K562 (cell line): ENCODE data around the gene NOL12. TPM values are rescaled to one million over a fixed set of nuclear protein-coding genes. Genes with fewer than 3 reads are reported as not detected.

Experiments
- ATAC-seq: fragments of 200-7000 bp; cut with Tn5 transposase; 3 replicates; pipeline ENCODE4 v1.9.1; 2020; ENCODE audit warnings: moderate library complexity
- BruUV-seq: library from RNA; stranded (reverse); fragments of 400-500 nt; replicated peaks from 2 replicates; lab custom pipeline; 2021; lab: Mats Ljungman, UMichigan
- CTCF ChIA-PET: fragments of 300-600 bp; formaldehyde crosslinking; extraction: SDS; loops from one replicate; lab custom pipeline; 2021; ENCODE audit warnings: low intra/inter-chr PET ratio; lab: Yijun Ruan, JAX
- POLR2A ChIA-PET: fragments of 300-600, 350-650 bp; sonication (Branson Sonifier 250); formaldehyde crosslinking; extraction: SDS; loops from one replicate; lab custom pipeline; 2021; ENCODE audit warnings: antibody characterized with exemption, inconsistent platforms; lab: Yijun Ruan, JAX
- DNase-seq, 4 experiments: peaks; one replicate each; pipeline versions ENCODE4 v3.0.0 to v3.0.0-alpha.2; 2011 to 2018; ENCODE audit warnings: low spot score in 3 of 4, mixed read lengths in 3 of 4; ENCODE audit errors: extremely low read depth in 1 of 4
- FAIRE-seq: peaks from 2 replicates; lab custom pipeline; 2011; peaks lifted over from hg19 to GRCh38; lab: Jason Lieb, UNC
- H2AFZ ChIP-seq: 2 replicates; pipeline ENCODE4 v1.6.0; 2011; ENCODE audit warnings: low read depth, low read length, control low read depth, inconsistent platforms
- H3K27ac ChIP-seq: fragments of 200-600 bp; 3 replicates; pipeline ENCODE4 v1.8.0; 2011; ENCODE audit warnings: low read depth, mild to moderate bottlenecking, control low read depth, inconsistent platforms, low read length, moderate library complexity, mixed read lengths; ENCODE audit errors: extremely low read depth
- H3K27me3 ChIP-seq, 2 experiments: fragments of 300-600 bp in 1 of 2; 2 replicates in 1 of 2; 3 replicates in 1 of 2; pipeline versions ENCODE4 v1.6.0 to v1.8.0; 2011; ENCODE audit warnings: inconsistent platforms in 2 of 2, low read length in 2 of 2, mild to moderate bottlenecking in 1 of 2, mixed read lengths in 1 of 2, moderate library complexity in 1 of 2; ENCODE audit not compliant: control insufficient read depth in 2 of 2, insufficient read depth in 2 of 2
- H3K36me3 ChIP-seq: fragments of 300-600 bp; 3 replicates; pipeline ENCODE4 v1.8.0; 2011; ENCODE audit warnings: mild to moderate bottlenecking, low read length, inconsistent platforms; ENCODE audit not compliant: control insufficient read depth, insufficient read depth
- H3K4me1 ChIP-seq, 2 experiments: fragments of 200-600 bp in 1 of 2; replicated peaks in 1 of 2; 2 replicates in 1 of 2; 3 replicates in 1 of 2; pipeline versions ENCODE4 v1.5.1 to v1.8.0; 2011; ENCODE audit warnings: inconsistent platforms in 2 of 2, low read length in 2 of 2, mild to moderate bottlenecking in 1 of 2, mixed read lengths in 1 of 2, moderate library complexity in 1 of 2; ENCODE audit not compliant: control insufficient read depth in 2 of 2, insufficient read depth in 2 of 2
- H3K4me2 ChIP-seq: 2 replicates; pipeline ENCODE4 v1.6.1; 2011; ENCODE audit warnings: low read length, control low read depth, inconsistent platforms, mixed read lengths; ENCODE audit not compliant: insufficient read depth
- H3K4me3 ChIP-seq: fragments of 200-600 bp; sonication (generic), shearing (Covaris generic); 2 replicates; pipeline ENCODE4 v1.5.1; 2016; ENCODE audit warnings: control low read depth, inconsistent platforms
- H3K79me2 ChIP-seq: fragments of 200-600 bp; 3 replicates; pipeline ENCODE4 v1.8.0; 2011; ENCODE audit warnings: low read length, inconsistent platforms; ENCODE audit not compliant: control insufficient read depth, insufficient read depth
- H3K9ac ChIP-seq, 2 experiments: 2 replicates each; pipeline versions ENCODE4 v1.6.0 to v1.6.1; 2011; ENCODE audit warnings: low read depth in 2 of 2, low read length in 2 of 2, control low read depth in 1 of 2, inconsistent platforms in 1 of 2, mild to moderate bottlenecking in 1 of 2, mixed read lengths in 1 of 2; ENCODE audit not compliant: insufficient read depth in 1 of 2
- H3K9me1 ChIP-seq: one replicate; pipeline ENCODE4 v1.6.0; 2011; ENCODE audit warnings: inconsistent platforms, mild to moderate bottlenecking, low read length, moderate library complexity; ENCODE audit not compliant: control insufficient read depth, insufficient read depth
- H3K9me3 ChIP-seq: replicated peaks from 2 replicates; pipeline ENCODE4 v1.5.1; 2011; ENCODE audit warnings: low read depth, low read length, inconsistent platforms; ENCODE audit not compliant: control insufficient read depth, insufficient read depth
- H4K20me1 ChIP-seq: replicated peaks from 2 replicates; pipeline ENCODE4 v1.6.1; 2011; ENCODE audit warnings: low read length, inconsistent platforms, mixed read lengths; ENCODE audit not compliant: control insufficient read depth, insufficient read depth
- ATF3 ChIP-seq, 2 experiments: fragments of 450-650 bp in 1 of 2; sonication (generic) in 1 of 2; formaldehyde crosslinking in 1 of 2; IDR thresholded peaks in 1 of 2; conservative IDR thresholded peaks in 1 of 2; 2 replicates each; pipeline versions ENCODE4 v1.6.1 to v1.8.1; 2016 to 2023; ENCODE audit warnings: mild to moderate bottlenecking in 2 of 2, moderate library complexity in 2 of 2, inconsistent platforms in 1 of 2, missing genetic modification reagents in 1 of 2
- CBX3 ChIP-seq, 2 experiments: IDR thresholded peaks; 1 replicate in 1 of 2; 2 replicates in 1 of 2; pipeline ENCODE4 v1.6.1; 2012; ENCODE audit warnings: inconsistent platforms in 2 of 2, low read length in 2 of 2, borderline replicate concordance in 1 of 2, control low read depth in 1 of 2
- ESRRA ChIP-seq: fragments of 450-650 bp; IDR thresholded peaks from 2 replicates; pipeline ENCODE4 v1.6.1; 2014; ENCODE audit warnings: low read depth, mild to moderate bottlenecking, moderate library complexity, borderline replicate concordance
- FOS ChIP-seq: IDR thresholded peaks from 3 replicates; pipeline ENCODE4 v1.6.1; 2011; ENCODE audit not compliant: insufficient read length; ENCODE audit errors: extremely low read depth
- OTX1 ChIP-seq: fragments of 450-650 bp; formaldehyde crosslinking; IDR thresholded peaks from 2 replicates; pipeline ENCODE4 v1.4.0; 2022; ENCODE audit warnings: mild to moderate bottlenecking
- PHB2 ChIP-seq: fragments of 450-650 bp; IDR thresholded peaks from 2 replicates; pipeline ENCODE4 v1.6.1; 2017; ENCODE audit warnings: low read depth
- TOE1 ChIP-seq, 2 experiments: fragments of 450-650 bp in 1 of 2; sonication (generic) in 1 of 2; formaldehyde crosslinking in 1 of 2; IDR thresholded peaks; 2 replicates each; pipeline versions ENCODE4 v1.7.1 to v1.8.0; 2016 to 2022; ENCODE audit warnings: borderline replicate concordance in 2 of 2, mild to moderate bottlenecking in 2 of 2, antibody characterized with exemption in 1 of 2, inconsistent platforms in 1 of 2, low read depth in 1 of 2, missing genetic modification reagents in 1 of 2, moderate library complexity in 1 of 2
- ZNF280A ChIP-seq: fragments of 450-650 bp; IDR thresholded peaks from 2 replicates; pipeline ENCODE4 v1.6.1; 2018; ENCODE audit warnings: mild to moderate bottlenecking, low read depth; ENCODE audit not compliant: partially characterized antibody
- ZNF512 ChIP-seq: IDR thresholded peaks from 2 replicates; pipeline ENCODE4 v1.6.1; 2016; ENCODE audit warnings: missing genetic modification characterization, missing compliant biosample characterization
- WGBS: fragments of 100-300 bp; shearing (Covaris generic); methylation state at CpG from one replicate; pipeline ENCODE4 v1.1.6; 2016; ENCODE audit warnings: low coverage, mixed read lengths; ENCODE audit not compliant: insufficient coverage; ENCODE audit errors: missing lambda C conversion rate; 5-methylcytosine and 5-hydroxymethylcytosine counted together
- in situ Hi-C: fragments of 300-500 bp; cut with MboI; formaldehyde crosslinking; loops from 4 replicates; pipeline ENCODE4 v1.15.0; 2018; ENCODE audit warnings: inconsistent platforms, mixed read lengths
- intact Hi-C: fragments of 100-400 bp; cut with micrococcal nuclease; formaldehyde crosslinking; loops from 2 replicates; pipeline ENCODE4 v1.14.2; 2022
- polyA plus RNA-seq, 8 experiments: library from polyadenylated mRNA; depleted of rRNA in 4 of 8; stranded (reverse) in 5 of 8; unstranded in 3 of 8; fragments of >200 nt; fragmentation: Nextera tagmentation in 2 of 8; fragmentation: Illumina TruSeq in 1 of 8; extraction: Ambion mirVana in 2 of 8; extraction: Trizol in 1 of 8; gene quantifications; 2 replicates each; pipeline versions ENCODE4 v1.2.1 to v1.2.3, GENCODE V29; 2011 to 2014; ENCODE audit warnings: inconsistent platforms in 1 of 8, missing spikeins in 1 of 8
- total RNA-seq, 7 experiments: library from RNA; depleted of rRNA in 6 of 7; stranded (reverse); fragments of >200 nt in 6 of 7; fragmentation: Illumina TruSeq in 2 of 7; extraction: Trizol in 2 of 7; gene quantifications; 2 replicates each; pipeline versions ENCODE4 v1.2.1 to v1.2.3, GENCODE V29; 2011 to 2021; ENCODE audit warnings: low replicate concordance in 1 of 7

NOL12 gene
- total and polyA plus RNA-seq, 9 of the 15 experiments (the other 6 are each of a cell fraction or from before 2014, with no cell fraction given): 2.8 to 40.9 (median 28.5) TPM

GRCh38 chr22:37669586-37669985, 16.6 kb upstream of the NOL12 start:
- in situ Hi-C loops: no loop called here
- FAIRE-seq (no peak), ATAC-seq (no peak), DNase-seq (no peak)
- Histone ChIP-seq H3K79me2 (peaks cover 11% of the 10 kb centered on the region; the same call in 1 of the 3 replicates), H3K9me3 (no peaks in the 10 kb centered on the region), H3K9ac (no peak overlapping the region; a peak in 1 of 4 replicates), H3K4me1 (peaks cover 0 to 32% of the 10 kb centered on the region in 2 experiments; a peak in 3 of 5 replicates), H3K9me1 (no peaks in the 10 kb centered on the region), H4K20me1 (no peaks in the 10 kb centered on the region), H3K4me2 (no peak overlapping the region), H3K36me3 (peaks cover 23% of the 10 kb centered on the region; the same call in 2 of the 3 replicates), H3K27ac (no peak overlapping the region), H3K27me3 (no peaks in the 10 kb centered on the region), H2AFZ (no peak overlapping the region), H3K4me3 (no peak overlapping the region)
- BruUV-seq: no TSS peak
- CTCF ChIA-PET: no interaction called here
- WGBS: 73% methylated on average over 5 of the region's 6 CpGs
- POLR2A ChIA-PET: no interaction called here
- intact Hi-C loops: no loop called here
- no peak for TF ChIP-seq CBX3 (IDR thresholded peaks at IDR 0.05; ENCODE audit: borderline replicate concordance in 1 of 2, low read length in 2 of 2)
- TF ChIP-seq TOE1 (IDR thresholded peaks at IDR 0.05; ENCODE audit: borderline replicate concordance): no peak
- TF ChIP-seq TOE1 (CRISPR knock-in tag; IDR thresholded peaks at IDR 0.05; ENCODE audit: borderline replicate concordance, low read depth): no peak
- TF ChIP-seq PHB2: no peak
- TF ChIP-seq FOS: no peak
- no peak for TF ChIP-seq ZNF512 (tag)
- TF ChIP-seq ESRRA: no peak
- TF ChIP-seq ATF3 (IDR thresholded peaks at IDR 0.05): no peak
- TF ChIP-seq ATF3 (CRISPR knock-in tag; conservative IDR thresholded peaks at IDR 0.05): no peak
- TF ChIP-seq ZNF280A: no peak
- no peak for TF ChIP-seq OTX1 (CRISPR knock-in tag)
